Measurements from ENCODE around the gene RHOC.
"Not testable (repeated sequence)": the region's sequence is repeated elsewhere in the genome, so short reads cannot be mapped to it uniquely, and the experiment has no call there.

The RHOC gene

GRCh38 chr1:112706505-112707220 is at the start of gene RHOC:
Gene RHOC, minus strand, starts transcription at chr1:112707127. Its CDS starts 3,328 bp downstream, at chr1:112703799.
- no peak for DNase-seq

GRCh38 chr1:112754116-112754628 is 47.2 kb upstream of the RHOC start:
- DNase-seq = no peak

GRCh38 chr1:112748396-112748795 is 41.5 kb upstream of the RHOC start:
- DNase-seq = no peak

- DNase-seq = no peak
These were observed 37.2 kb upstream of the RHOC start for GRCh38 chr1:112744009-112744578.

- DNase-seq = no peak
These were observed 36.5 kb upstream of the RHOC start for GRCh38 chr1:112743174-112744008.

- DNase-seq = no peak
These were observed 30.6 kb upstream of the RHOC start for GRCh38 chr1:112737573-112737972.

GRCh38 chr1:112735752-112736151 is 28.8 kb upstream of the RHOC start:
- no peak for DNase-seq

- DNase-seq = no peak
These were observed 24.5 kb upstream of the RHOC start for GRCh38 chr1:112731451-112731850.

- DNase-seq = no peak
These were observed 23.0 kb upstream of the RHOC start for GRCh38 chr1:112729909-112730308.

GRCh38 chr1:112729011-112729410 is 22.1 kb upstream of the RHOC start:
- not testable (repeated sequence) for DNase-seq

- not testable (repeated sequence) for DNase-seq
These were observed 21.5 kb upstream of the RHOC start for GRCh38 chr1:112728306-112728971.

- DNase-seq = no peak
These were observed 20.8 kb upstream of the RHOC start for GRCh38 chr1:112727716-112728115.

- not testable (repeated sequence) for DNase-seq
These were observed 17.3 kb upstream of the RHOC start for GRCh38 chr1:112724240-112724639.

GRCh38 chr1:112723511-112723839 is 16.5 kb upstream of the RHOC start:
- no peak for DNase-seq

GRCh38 chr1:112722601-112723510 is 15.9 kb upstream of the RHOC start:
- no peak for DNase-seq

GRCh38 chr1:112721966-112722524 is 15.1 kb upstream of the RHOC start:
- DNase-seq = no peak

- not testable (repeated sequence) for DNase-seq
These were observed 14.4 kb upstream of the RHOC start for GRCh38 chr1:112721294-112721693.

- no peak for DNase-seq
These were observed 13.9 kb upstream of the RHOC start for GRCh38 chr1:112720800-112721199.

- no peak for DNase-seq
These were observed 12.8 kb upstream of the RHOC start for GRCh38 chr1:112719706-112720105.

- no peak for DNase-seq
These were observed 11.9 kb upstream of the RHOC start for GRCh38 chr1:112718691-112719418.

- DNase-seq = no peak
These were observed 10.4 kb upstream of the RHOC start for GRCh38 chr1:112717263-112717873.

Data from KG1 (cell line).